Cortex of kidney (tissue), 1 donor: Measurements from ENCODE around the gene SLC43A3.

ENCODE experiments used
- DNase-seq: peaks from one replicate; lab custom pipeline; 2025; lab: John Stamatoyannopoulos, UW

Gene SLC43A3

DNA sequence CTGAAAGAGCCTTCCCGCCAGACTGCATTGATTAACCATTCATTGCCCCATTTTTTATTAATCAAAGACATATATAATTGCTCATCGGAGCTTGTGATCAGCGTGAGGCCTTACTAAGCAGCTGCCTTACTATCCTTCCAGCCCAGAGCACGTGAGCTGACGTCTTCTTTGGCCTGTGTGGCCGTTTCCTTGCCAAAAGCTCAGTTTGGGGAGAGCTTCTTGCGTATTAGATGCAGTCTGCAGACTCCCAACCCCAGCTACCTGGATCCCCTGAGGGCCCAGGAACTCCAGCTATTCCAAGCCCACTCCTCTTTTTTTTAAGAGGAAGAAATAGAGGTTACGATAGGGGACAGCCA, 784 bp upstream of the SLC43A3 start:
- no peak for DNase-seq

DNA sequence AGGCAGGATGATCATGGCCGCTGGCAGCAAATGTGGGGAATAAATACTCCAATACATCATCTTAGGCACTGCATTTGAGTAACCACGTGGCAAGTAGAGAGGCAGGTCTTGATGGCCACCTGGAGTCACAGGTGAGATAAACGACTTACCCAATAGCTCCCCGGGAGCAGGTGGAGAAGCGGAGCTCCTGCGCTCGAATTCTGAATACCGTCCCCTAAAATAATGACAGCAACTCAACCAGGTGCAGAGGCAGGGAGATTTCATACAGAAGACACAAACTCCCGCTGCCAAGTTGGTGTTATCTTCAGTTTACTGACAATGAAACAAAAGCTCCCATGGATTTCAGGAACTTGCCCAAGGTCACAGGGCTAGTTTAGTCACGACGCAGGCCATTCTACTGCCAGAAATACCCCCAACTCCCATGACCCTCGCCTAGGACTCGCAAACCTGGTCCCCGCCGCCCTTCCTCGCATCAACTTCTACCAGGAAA, 437 bp downstream of the SLC43A3 start:
- no peak for DNase-seq

DNA sequence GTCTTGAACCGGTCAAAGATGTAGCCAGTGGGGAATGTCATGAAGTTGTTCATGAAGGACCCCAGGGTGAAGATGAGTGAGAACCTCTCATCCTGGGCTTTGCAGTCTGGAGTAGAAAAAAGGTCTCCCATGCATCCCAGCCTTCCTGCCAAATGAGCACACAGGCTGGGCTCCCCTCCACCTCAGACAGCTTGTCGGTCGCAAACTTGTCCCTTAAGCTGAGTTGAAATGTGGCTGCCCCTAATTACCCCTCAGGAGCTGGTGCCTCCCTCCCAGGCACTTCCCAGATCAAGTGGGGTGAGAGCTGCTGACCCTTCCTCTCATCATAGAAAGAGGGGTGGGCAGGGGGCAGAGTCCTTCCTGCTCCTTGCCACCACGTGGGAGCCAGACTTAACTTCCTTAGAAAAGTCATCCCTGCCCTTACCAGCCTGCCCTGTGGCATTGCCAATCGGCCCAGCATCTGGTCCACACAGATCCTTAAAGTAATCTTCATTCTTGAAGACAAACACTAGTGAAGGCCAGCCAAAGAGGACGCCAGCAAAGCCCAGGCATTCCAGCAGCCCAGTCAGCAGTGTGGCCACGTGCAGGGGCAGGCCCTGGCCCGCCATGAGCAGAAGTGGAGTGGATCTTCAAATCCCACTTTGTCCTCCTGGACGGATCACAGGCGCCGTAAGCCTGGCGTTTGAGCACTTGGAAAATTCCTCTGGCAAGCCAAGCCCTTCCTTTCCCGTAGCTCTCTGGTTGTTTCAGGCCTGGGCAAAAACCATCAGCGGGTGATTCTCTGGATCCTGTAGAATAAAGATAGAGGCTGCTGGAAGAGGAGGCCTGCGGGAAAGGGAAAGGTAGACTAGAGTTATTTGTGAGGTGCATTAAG, 1.1 kb downstream of the SLC43A3 start:
- DNase-seq = no peak

DNA sequence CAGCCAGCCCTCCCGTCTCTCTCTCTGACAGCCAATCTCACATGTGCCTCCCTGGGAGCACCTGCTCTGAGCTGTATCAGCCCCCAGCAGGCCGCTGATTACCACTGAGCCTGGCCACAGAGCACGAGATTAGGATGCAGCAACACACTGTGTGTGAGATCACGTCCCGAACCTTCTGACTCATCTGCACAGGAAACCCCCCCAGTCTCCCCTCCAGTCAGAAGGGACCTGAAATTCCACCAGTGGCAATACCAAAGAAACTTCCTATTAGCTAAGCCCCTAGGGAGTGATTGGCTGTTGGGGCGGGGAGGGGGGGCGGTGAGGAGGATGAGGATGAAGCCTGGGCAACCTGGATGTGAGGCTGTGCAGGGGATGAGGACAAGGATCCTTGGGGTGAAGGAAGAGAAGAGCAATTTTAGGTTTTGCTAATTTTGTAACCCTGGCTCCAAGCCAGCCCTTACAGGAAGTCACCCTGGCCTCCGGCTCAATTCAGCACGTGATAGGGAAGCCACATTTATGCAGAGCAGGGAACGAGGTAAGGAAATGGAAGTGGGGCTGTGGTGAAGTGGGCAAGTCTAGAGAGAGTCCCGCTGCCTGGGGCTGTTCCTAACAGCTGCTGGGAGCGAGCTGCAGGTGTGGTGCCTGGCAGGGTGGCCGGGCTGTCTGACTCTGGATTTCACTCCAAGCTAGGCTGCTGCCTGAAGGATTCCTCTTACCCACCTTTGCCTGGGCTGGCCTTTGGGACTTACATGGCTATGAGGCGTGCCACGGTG, 1.9 kb downstream of the SLC43A3 start:
- DNase-seq = no peak

DNA sequence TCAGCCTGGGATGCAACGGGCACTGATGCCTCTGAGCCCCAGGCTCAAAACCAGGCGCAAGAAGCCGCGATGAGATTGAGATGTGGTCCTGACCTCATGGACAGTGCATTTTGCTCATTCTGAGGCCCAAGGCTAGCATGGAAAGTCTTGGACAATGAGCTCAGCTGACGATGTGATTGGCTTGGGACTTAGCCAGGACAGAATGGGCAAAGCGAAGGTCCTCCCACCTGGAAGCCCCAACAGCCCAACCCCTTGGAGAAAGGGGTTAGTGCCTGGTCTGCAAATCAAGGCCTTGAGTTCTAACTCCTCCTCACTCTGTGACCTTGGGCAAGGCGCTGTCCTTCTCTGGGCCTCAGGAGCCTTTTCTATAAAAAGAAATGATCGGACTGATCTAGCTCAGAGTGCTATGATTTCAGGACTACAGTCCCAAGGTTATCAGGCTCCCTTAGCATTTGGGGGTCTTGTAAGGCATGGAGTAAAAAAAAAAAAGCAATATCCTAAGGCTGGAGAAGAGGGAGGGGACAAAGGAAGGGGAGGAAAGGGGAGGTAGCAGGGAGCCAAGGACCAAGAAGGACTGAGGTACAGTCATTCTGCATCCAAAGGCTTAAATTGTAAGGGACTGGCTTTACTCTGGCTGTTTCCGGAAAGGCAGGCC, 2.7 kb downstream of the SLC43A3 start:
- DNase-seq = no peak

DNA sequence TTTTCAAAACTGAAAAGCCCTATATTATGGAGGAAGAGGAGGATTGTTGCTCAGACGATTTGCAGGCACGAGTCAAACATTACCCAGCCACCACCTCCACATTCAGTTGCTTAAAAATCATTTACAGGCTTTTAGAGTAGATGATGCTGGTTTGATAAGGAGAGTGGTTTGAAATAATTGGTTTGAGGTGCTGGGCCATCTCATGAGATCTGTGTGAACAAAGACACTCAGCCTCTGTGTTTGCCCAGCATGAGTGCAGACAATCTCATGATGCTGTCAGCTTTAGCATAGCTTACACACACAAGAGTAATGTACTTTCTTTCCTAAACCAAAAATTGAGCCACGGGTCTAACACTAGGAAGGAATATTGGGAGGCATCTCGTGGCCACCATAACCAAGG, 4.3 kb downstream of the SLC43A3 start:
- DNase-seq = no peak

DNA sequence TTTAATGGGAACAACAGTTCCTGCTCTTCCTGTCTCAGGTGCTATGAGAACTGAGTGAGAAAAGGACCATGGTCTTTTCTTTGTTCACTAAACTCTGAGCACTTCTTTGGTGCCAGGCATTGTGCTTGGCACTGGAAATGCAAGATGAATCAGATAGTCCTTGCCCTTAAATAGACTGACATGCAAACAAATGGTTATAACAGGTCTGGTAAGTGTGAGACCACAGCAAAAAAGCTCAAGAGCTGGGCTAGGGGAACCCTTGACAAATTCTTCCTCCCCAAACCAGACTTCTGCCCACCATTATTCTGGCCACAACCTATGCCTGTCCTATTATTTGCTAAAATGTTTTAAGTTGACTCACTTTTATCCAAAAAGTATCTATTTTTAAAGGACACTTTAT, 5.1 kb downstream of the SLC43A3 start:
- no peak for DNase-seq

DNA sequence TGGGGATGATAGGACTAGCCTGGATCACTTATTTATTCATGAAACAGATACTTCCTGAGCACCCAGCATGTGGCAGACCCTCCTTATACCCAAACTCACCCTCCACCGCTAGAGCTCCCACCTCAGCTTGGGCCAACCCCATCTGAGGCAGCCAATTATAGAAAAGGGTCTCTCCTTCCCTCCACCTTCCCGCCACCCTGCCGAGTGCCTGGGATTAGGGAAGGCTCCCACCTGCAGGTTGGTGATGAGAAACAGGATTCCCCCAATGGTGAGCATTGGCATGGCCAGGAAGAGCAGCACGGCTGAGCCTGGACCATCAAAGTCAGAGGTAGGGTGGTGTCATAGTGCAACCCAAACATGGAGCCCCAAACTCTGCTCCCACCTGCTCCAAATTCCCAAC, 5.9 kb downstream of the SLC43A3 start:
- no peak for DNase-seq

DNA sequence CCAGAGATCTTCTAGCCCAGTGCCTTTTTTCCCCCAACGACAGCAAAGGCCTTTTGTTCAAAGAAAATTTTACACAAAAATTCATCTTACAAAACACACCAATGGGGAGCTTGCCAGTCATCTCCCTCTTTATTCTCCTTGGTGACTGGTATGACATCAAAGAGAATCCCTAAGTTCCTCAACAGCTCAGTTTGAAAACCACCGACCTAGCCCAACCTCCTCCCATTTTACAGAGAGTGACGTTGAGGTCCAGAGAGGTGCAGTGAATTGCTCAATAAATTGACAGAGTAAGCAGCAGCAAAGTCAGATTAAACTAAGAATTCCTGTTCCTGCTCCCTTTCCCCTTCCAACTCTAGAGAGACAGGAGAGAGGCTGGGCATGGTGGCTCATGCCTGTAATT, 7.8 kb downstream of the SLC43A3 start:
- DNase-seq = no peak

DNA sequence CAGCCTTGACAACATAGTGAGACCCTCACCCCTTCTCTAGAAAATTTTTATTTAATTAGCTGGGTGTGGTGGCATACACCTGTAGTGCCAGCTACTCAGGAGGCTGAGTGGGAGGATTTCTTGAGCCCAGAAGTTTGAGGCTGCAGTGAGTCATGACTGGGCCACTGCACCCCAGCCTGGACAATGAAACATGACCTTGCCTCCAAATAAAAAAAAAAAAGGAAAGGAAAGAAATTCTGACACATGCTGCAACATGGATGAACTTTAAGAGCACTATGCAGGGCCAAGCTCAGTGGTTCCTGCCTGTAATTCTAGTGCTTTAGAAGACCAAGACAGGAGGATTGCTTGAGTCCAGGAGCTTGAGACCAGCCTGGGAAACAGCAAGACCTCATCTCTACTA, 8.8 kb downstream of the SLC43A3 start:
- DNase-seq = no peak

DNA sequence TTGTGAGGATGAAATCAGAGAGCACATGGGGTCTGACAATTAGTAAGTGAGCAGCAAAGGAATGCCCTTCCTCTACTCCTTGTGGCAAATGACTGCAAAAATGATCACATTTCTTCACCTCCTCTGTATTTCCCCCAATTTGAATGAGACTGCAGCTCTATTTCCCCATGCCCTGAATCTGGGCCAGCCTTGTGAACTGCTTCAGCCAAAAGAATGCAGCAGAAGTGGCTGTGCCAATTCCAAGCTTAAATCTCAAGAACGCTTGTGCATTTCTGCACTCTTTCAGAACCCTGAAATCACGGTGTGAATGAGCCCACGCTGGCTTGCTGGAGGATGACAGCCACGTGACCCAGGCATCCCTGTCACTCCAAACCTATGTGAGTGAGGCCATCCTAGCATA, 9.9 kb downstream of the SLC43A3 start:
- DNase-seq = no peak

DNA sequence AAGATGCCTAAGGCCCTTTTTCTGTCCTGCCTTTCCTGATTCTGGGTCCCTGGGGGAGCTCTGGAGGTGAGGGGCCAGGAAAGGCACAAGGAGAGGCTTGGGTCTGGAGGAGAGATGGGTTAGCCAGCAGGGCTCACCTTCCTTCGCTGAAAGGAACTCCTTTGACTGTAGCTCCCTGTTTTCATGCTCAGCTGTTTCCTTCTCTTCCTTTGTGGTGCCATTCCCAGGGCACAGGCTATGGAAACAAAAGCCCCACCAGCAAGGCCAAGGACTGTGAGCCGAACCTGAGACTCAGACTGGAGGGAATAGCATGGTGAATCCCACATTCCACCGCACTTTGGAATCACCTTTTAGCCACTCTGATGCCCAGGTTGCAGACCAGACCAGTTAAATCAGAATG, 10.5 kb downstream of the SLC43A3 start:
- no peak for DNase-seq

DNA sequence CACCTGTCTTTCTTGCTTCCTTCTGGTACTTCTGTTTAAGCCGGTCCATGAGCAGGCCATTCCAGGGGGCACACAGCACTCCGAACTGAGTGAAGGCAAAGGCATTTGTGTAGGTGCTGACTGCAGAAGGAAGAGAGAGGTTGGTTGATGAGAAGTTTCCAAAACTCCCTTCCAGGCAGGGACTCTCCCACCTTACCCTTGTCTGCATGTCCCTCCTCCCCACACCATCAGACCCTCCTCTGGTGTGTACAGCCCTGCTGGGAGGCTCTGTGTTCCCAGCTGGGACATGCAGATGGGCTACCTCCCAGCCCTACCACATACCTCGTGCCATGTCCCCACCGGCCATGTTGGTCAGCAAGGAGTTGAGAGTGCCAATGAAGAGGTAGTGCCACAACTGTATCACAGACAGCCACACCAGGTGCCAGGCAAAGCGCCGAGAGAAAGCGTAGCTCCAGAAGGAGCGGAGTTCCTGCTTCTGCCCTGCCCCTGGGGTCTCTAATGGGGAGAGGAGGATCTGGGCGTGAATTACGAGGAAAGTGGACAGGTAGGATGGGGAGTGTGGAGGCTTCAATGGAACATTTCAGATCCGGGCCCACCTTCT, 12.2 kb downstream of the SLC43A3 start:
- no peak for DNase-seq

DNA sequence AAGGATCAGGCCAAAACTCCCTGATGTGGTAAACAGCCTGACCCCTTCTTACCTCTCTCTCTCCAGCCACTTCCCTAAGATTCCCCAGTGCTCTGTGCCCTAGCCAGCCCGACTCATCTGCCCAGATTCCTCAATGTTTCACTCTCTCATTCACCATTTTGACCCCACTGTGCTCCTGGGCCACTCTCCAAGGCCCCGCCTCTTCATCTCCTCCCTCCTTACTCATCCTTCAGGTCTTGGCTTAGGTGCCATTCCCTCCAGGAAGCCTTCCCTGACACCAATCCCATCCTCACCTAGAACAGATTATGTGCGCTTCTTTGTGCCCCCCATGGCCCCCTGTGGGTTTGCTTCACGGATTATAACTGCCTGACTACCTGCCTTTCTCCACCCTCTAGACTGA, 13.2 kb downstream of the SLC43A3 start:
- DNase-seq = no peak

DNA sequence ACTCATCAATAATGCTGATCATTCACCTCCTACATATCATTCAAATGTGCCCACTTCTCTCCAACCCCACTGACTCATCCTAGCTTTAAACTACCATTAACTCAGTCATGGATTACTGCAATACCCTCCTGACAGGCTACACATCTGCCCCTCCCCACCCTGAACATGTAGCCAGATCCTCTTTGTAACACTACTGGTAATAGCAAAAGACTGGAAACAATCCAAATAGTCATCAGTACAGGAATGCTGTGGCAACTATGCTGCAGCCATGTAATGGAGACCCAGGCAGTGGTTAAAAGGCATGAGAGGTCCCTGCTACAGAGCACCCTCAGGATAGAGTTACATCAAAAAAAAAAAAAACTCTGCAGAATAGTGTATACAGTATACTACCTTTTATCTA, 16.6 kb downstream of the SLC43A3 start:
- no peak for DNase-seq

DNA sequence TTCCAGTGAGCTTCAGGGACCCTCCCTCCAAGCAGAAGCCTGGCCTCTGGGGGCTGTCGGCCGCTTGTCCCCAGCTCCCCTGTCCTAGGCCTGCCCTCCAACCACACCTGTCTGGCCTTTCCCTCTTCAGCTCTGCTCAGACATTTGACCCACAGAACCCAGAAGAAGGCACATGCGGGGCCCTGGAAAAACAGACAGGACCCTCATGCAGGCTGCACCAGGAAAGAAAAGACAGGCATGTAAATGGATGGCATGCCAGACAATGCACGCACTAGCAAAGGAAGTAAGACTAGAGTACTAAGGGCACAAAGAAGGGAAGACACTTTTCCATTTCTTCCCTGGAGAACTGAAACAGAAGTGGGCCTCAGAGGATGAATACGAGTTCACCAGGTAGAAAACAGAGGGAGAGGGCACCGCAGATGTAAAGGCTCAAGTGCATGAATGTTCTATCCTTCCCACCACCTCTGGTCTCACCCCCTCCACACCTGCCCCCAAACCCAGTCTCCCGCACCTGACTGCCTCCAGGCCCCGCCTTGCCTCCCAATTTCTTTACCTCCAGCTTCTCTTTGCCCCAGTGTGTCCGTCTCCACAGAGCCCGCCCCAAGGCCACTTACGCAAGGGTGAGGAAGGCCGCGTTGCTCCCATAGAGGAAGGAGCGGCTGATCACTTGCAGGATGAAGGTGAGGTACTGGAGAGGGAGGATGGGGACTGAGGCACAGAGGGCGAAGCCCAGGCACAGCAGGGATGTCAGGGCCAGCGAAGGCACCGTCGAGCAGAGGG, 17.4 kb downstream of the SLC43A3 start:
- DNase-seq = no peak

DNA sequence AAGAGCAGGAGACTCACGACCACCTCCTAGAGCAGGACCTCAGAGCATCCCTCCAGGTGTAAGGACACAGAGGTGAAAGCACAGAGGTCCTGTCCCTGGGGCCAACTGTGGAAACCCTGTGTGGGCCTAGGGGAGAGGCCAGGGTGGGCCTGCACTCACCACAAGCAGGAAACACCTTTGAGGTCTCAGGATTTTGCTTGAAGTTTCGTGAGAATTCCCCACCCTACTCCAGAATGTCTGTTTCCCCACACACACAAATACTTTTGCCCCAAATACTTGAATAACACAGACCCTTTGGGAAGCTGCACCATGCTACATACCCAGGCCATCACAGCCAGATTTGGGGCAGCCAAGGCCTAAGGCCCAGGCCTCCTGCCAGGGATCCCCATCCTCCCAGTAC, 18.1 kb downstream of the SLC43A3 start:
- no peak for DNase-seq

DNA sequence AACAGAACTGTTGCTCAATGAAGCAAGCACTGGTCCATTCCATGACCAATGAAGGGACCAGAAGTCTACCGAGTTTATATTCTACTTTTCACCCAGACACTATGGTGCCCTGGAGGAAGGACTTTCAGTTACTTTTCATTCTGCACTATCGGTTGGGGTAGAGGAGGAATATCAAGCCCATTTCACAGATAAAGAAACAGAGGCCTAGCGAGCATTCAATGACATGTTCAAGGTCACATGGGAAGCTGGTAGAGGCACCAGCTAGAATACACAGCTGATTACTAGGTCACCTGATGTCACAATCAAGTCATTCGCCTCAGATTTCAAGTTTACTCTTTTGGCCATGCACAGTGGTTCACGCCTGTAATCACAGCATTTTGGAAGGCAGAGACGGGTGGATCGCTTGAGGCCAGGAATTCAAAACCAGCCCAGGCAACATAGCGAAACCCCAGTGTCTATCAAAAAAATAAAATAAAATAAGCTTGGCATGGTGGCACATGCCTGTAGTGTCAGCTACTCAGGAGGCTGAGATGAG, 18.9 kb downstream of the SLC43A3 start:
- DNase-seq = no peak

DNA sequence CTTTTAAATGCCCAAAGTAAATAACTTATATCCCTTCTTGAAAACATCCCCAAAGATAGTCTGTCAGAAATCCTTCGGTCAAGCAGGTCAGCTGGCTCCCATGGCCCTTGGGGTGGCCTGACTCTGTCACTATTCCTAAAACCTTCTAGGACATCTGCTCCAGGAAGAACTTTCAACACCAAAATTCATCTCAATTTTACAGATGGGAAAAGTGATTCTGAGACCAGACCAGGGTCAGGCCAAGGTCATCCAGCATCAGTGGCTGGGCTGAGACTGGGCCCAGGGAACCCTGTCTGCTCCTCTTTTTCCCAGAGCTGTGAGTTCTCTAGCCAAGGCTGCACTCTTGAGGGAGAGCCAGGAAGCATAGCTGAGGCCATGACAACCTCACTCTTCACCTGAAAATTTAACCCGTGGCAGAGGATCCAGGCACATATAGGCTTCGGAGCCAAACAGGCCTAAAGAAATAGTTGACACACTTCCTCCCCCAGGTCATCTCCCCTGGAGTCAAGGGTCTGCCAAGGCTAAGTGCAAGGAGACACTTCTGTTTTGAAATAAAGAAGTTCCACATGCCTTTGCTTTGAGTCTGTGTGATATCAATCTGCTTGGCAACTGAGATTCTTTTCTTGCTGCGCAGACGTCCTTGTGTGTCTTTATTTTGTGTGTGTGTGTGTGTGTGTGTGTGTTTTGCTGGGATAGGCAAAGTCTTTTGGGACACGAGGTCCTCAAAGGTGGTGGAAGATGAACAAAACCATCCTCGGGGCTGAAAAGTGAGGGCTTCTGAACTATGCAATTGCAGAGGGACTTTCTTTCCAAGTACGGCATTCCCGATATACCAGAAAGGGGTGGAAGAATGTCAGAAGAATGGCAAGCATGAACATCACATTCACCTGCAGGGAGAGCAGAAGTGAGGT, 19.7 kb downstream of the SLC43A3 start:
- DNase-seq = no peak

DNA sequence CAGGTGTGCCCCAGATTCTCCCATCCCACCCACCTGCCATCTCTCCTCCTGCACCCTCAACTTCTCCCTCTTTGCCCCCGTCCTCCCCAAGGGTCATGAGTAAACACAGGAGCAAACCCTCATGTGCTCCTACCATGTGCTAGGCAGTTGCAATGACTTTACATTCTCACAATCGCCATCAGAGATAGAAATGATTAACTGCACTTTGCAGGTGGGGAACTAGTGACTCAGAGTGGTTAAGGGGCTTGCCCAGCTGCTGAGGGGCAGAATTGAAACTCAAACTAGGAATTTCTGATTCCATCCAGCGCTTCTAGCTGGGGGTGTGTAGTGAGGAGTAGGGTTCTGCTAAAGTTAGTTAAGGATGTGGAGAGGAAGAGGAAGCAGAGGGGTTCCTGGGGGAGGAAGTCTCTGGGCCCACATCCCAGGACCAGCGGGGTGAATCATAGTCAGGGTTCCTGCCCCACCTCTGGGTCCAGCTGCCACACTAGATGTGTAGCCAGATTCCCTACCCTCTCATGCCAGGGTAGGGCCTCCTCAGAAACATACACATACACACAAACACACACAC, 20.5 kb downstream of the SLC43A3 start:
- no peak for DNase-seq
